GM10266 (cell line): ENCODE data around the gene KLHDC8B.
"Not testable (repeated sequence)": the region's sequence is repeated elsewhere in the genome, so short reads cannot be mapped to it uniquely, and the experiment has no call there.

Experiments used
- DNase-seq: peaks from one replicate; pipeline ENCODE4 v3.0.0; 2012; ENCODE audit errors: extremely low spot score
- TF ChIP-seq, protein P1 (sequence below): IDR thresholded peaks from 2 replicates; pipeline ENCODE4 v1.5.1; 2012; ENCODE audit warnings: mild to moderate bottlenecking, low read depth; ENCODE audit not compliant: control insufficient read depth, insufficient read depth; ENCODE audit errors: missing control alignments

The KLHDC8B gene

DNA sequence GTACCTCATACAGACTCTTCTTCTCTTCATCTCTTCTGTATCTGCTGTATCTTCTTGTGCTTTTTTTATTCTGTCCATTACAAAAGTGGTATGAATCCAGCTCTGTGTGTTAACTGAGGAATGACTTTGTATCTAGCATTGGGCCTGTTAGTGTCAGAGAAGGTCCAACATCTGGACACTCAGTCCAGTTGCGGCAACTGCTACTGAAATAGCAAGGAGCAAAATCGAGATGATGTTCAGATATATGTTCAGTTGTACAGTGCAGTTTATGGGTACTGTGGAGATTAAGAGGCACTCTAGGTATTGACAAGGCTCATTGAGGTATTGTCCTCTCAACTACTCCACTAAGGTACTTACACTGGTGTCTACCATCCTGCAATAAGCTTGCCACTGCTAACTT is 42.6 kb downstream of the KLHDC8B start:
- TF ChIP-seq, protein P1, sequence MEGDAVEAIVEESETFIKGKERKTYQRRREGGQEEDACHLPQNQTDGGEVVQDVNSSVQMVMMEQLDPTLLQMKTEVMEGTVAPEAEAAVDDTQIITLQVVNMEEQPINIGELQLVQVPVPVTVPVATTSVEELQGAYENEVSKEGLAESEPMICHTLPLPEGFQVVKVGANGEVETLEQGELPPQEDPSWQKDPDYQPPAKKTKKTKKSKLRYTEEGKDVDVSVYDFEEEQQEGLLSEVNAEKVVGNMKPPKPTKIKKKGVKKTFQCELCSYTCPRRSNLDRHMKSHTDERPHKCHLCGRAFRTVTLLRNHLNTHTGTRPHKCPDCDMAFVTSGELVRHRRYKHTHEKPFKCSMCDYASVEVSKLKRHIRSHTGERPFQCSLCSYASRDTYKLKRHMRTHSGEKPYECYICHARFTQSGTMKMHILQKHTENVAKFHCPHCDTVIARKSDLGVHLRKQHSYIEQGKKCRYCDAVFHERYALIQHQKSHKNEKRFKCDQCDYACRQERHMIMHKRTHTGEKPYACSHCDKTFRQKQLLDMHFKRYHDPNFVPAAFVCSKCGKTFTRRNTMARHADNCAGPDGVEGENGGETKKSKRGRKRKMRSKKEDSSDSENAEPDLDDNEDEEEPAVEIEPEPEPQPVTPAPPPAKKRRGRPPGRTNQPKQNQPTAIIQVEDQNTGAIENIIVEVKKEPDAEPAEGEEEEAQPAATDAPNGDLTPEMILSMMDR, result no peak
- DNase-seq, result no peak

DNA sequence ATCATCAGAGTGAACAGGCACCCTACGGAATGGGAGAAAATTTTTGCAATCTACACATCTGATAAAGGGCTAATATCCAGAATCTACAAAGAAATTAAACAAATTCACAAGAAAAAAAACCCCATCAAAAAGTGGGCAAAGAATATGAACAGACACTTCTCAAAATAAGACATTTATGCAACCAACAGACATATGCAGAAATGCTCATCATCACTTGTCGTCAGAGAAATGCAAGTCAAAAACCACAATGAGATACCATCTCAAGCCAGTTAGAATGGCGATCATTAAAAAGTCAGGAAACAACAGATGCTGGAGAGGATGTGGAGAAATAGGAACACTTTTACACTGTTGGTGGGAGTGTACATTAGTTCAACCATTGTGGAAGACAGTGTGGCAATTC is 45.3 kb downstream of the KLHDC8B start:
- DNase-seq, result not testable (repeated sequence)

DNA sequence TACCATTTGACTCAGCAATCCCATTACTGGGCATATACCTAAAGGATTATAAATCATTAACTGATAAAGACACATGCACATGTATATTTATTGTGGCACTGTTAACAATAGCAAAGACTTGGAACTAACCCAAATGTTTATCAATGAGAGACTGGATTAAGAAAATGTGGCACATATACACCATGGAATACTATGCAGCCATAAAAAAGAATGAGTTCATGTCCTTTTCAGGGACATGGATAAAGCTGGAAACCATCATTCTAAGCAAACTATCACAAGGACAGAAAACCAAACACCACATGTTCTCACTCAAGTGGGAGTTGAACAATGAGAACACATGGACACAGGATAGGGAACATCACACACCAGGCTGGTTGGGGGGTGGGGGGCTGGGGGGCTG is 45.7 kb downstream of the KLHDC8B start:
- DNase-seq, result not testable (repeated sequence)

DNA sequence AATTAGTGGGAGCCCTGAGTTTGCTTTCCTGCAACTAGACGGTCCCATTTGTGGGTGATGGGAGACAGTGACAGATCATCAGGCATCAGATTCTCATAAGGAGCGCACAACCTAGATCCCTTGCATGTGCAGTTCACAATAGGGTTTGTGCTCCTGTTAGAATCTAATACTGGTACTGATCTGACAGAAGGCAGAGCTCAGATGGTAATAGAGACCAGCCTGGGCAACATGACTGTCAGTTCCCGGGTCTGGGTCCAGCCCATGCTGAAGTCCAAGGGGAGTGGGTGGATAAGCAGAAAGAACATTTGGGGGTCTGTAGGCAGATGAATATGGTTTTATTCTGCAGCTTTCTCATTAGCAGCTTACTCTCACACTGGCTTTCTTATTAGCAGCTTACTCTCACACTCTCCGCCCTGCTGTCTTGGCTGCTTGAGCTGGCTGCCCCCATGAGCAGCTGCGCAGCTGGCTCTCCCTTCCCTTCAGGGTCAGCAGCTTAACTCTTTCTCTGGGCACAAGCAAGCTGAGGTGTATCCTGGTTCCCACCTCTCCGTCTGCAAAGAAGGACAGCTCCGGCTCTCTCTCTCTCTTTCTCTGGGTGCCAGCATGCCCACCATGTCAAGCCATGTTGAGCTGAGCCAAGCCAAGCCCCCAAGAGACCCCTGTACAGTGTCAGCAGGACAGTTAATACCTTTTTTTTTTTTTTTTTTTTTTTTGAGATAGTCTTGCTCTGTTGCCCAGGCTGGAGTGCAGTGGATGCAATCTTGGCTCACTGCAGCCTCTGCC is 46.5 kb downstream of the KLHDC8B start:
- TF ChIP-seq, protein P1, result no peak
- no peak for DNase-seq

DNA sequence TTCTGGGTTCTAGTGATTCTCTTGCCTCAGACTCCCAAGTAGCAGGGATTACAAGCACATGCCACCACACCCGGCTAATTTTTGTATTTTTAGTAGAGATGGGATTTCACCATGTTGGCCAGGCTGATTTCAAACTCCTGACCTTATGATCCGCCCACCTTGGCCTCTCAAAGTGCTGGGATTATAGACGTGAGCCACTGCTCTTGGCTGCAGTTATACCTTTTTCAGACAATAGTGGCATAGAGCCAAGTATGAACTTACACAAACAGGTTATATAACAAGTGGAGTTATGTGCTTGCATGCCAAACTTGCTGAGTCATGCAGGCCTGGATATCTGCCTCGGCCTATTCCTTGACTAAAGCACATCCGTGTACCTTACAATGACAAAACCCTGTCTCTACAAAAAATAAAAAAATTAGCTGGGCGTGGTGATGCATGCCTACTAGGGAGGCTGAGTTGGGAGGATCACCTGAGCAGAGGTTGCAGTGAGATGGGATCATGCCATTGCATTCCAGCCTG is 47.1 kb downstream of the KLHDC8B start:
- DNase-seq, result not testable (repeated sequence)

DNA sequence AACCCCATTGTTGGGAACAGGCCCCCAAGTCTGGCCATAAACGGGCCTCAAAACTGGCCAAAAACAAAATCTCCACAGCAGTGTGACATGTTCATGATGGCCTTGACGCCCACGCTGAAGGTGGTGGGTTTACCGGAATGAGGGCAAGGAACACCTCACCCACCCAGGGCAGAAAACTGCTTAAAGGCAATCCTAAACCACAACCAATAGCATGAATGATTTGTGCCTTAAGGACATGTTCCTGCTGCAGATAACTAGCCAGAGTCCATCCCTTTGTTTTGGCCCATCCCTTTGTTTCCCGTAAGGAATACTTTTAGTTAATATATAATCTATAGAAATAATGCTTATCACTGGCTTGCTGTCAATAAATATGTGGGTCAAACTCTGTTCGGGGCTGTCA is 47.7 kb downstream of the KLHDC8B start:
- TF ChIP-seq, protein P1, result no peak
- DNase-seq, result no peak

DNA sequence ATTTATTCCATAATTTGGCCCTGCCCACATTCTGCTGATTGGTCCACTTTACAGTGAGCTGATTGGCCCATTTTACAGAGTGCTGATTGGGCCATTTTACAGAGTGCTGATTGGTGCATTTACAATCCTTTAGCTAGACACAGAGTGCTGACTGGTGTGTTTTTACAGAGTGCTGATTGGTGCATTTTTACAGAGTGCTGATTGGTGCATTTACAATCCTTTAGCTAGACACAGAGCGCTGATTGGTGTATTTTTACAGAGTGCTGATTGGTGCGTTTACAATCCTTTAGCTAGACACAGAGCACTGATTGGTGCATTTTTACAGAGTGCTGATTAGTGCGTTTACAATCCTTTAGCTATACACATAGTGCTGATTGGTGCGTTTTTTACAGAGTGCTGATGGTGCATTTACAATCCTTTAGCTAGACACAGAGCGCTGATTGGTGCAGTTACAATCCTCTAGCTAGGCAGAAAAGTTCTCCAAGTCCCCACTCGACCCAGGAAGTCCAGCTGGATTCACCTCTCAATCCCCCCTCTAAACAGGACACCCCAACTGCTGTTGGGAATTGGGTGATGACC is 49.7 kb downstream of the KLHDC8B start:
- DNase-seq, result not testable (repeated sequence)

DNA sequence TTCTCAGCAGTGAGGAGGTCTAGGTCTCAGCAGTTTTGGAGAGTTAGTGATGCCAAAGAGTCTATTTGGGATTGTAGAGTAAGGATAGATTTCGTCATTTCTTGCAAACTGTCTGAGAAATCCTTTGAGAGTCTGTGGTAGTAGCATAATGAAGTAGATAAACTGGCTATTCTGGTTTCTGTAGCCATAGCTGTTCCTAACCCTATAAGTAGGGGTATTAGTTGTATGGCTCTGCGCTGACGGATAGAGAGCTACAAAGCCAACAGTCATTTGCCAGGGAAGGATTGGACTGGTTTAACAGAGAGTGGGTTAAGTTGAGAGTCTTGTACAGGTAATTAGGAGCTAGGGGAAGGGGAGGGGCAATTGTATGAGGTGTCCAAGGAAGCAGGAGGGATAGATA is 50.6 kb downstream of the KLHDC8B start:
- TF ChIP-seq, protein P1, result no peak
- DNase-seq, result no peak
